Epidermal melanocyte (primary cell): Measurements from ENCODE around the gene PRKN.
"Not testable (repeated sequence)": the region's sequence is repeated elsewhere in the genome, so short reads cannot be mapped to it uniquely, and the experiment has no call there.

Experiments
- DNase-seq: peaks from one replicate; pipeline ENCODE4 v3.0.0; 2011; ENCODE audit warnings: low spot score; ENCODE audit not compliant: insufficient read length

Gene PRKN

GRCh38 chr6:161341638-161342037 lies 1385.9 kb downstream of the PRKN start:
- DNase-seq = no peak

- DNase-seq = no peak
Measured at GRCh38 chr6:161338015-161338414, 1389.6 kb downstream of the PRKN start.

DNA sequence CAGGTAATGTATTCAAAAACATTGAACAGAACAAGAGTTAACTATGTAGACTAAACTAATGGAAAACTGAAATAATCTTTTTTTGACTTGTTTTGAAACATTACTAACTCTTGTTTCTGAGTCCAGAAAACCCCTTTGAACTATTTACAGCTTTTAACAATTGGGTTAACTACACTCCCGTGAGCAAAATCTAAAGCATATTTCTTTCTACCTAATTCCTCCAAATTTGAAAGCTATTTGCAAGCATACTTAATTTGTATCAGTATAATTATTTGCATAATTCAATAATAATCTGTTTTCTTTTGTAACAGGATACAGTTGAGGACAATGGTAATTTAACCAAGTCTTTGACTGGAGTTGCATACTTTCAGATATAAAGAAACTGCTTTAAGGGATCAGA lies 1391.1 kb downstream of the PRKN start:
- no peak for DNase-seq

- DNase-seq = no peak
Measured at GRCh38 chr6:161333410-161333809, 1394.2 kb downstream of the PRKN start.

- not testable (repeated sequence) for DNase-seq
Measured at GRCh38 chr6:161331402-161332081, 1396.0 kb downstream of the PRKN start.

DNA sequence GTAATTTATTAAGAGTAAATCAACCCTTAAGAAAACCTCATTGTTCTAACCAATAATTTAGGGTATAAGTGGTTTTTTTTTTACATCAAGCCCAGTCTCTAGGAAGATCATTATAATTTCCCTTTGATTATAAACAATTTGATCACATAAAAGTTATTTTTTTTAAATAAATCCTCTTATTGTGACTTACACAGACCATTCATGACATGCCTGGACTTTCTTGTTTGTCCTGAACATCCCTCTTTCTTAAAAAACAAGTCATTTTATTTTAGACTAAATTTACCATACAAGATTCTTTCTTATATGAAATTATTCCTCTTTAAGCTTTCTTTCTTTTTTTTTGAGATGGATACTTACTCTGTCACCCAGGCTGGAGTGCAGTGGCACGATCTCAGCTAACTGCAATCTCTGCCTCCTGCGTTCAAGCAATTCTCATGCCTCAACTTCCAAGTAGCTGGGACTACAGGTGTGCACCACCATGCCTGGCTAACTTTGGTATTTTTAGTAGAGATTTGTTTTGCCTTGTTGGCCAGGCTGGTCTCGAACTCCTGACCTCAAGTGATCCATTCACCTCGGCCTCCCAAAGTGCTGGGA lies 1400.1 kb downstream of the PRKN start:
- no peak for DNase-seq

DNA sequence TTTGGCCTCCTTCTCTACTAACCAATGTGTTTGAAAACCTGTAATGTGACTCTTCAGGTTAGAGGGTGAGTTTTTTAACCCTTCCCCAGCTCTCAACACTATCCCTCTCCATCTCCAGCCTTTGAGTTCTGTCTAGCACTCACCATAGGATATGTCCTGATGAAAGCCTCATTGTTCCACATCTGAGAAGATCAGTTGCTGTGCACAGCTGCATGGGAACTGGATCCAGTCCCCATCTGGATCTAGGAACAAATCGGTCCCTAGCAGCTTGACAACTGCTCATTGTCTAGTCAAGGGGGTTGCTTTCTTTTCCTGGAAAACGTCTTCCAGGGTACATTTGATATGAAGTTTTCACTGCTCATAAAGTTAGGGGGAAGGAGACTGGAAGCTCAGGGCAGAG lies 1408.3 kb downstream of the PRKN start:
- DNase-seq = no peak

- peak; percentile 22 for DNase-seq
Measured at GRCh38 chr6:161318456-161318855, 1409.1 kb downstream of the PRKN start.

DNA sequence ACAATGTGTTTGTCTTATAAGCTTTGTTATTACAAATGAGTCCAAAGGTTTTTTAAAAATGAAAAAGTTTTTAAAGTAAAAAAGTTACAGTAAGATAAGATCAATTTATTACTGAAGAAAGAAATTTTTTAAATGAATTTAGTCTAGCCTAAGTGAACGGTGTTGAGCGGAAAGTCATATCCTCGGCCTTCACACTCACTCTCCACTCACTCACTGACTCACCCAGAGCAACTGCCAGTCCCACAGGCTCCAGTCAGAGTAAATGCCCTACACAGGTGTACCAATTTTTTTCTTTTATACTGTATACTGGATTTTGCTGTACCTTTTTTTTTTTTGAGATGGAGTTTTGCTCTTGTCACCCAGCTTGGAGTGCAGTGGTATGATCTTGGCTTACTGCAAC lies 1411.0 kb downstream of the PRKN start:
- DNase-seq = no peak

DNA sequence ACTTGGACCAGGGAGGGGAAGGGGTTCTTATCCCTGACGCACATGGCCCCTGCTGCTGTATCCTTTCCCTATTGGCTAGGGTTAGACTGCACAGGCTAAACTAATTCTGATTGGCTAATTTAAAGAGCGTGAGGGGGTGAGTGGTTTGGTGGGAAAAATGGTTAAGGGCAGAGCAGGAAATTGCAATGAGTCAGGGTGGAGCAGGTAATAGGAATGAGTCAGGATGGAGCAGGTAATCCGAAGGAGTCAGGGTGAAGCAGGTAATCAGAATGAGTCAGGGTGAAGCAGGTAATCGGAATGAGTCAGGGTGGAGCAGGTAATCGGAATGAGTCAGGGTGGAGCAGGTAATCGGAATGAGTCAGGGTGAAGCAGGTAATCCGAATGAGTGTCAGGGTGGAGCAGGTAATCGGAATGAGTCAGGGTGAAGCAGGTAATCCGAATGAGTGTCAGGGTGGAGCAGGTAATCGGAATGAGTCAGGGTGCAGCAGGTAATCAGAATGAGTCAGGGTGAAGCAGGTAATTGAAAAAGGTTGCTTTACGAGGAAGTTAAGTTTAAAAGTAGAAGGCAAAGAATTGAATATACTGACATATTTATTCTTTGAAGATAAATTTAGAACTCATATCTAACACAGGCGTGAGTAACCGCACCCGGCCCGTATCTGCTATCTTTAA lies 1412.2 kb downstream of the PRKN start:
- DNase-seq = not testable (repeated sequence)

- not testable (repeated sequence) for DNase-seq
Measured at GRCh38 chr6:161314541-161315245, 1412.9 kb downstream of the PRKN start.

DNA sequence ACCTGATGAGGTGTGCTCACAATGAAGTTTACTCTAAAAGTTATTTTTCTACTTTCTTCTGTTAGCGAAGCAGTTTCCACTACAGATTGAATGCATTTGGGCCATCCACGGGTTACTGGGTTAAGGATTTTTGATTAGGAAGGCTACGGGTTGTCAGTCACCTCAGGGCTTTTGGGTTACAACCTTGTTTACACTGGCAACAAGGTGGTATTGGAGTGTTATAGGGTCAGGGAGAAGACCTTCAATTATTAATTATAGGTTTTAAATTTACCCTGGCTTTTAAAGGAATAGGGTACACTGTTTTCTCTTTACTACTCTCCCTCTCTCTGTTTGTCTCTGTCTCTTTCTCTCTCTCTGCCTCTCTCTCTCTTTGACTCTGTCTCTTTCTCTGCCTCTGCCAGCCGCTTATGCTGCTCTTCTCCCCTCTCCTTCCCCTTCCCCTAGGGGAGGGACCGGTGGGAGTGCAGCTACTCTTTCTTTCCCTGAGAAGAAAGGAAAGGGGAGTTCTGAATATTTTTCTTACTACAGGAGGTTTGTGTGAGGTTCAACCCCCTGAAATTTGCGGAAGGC lies 1413.5 kb downstream of the PRKN start:
- no peak for DNase-seq

GRCh38 chr6:161313475-161313874 lies 1414.1 kb downstream of the PRKN start:
- DNase-seq = not testable (repeated sequence)

- not testable (repeated sequence) for DNase-seq
Measured at GRCh38 chr6:161309774-161310173, 1417.8 kb downstream of the PRKN start.

GRCh38 chr6:161308075-161308655 lies 1419.4 kb downstream of the PRKN start:
- DNase-seq = no peak

DNA sequence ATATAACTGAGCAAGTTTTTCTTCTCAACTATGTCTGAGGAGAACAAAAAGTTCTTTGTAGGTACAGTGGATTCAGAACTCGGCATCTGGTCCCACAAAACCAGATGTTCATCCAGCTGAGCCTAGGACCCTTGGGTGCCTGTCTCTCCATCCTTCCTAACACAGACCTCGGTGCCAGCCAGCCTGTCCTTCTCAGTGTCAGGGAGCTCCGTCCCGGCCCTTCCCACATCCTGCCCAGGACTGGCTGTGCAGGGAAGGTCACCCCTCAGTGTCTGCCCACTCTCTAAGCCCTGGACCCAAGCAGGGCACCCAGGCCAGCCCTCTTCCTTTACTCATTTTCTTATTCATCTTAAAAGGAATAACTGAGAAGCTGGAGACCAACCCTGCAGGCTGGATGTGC lies 1421.7 kb downstream of the PRKN start:
- no peak for DNase-seq

DNA sequence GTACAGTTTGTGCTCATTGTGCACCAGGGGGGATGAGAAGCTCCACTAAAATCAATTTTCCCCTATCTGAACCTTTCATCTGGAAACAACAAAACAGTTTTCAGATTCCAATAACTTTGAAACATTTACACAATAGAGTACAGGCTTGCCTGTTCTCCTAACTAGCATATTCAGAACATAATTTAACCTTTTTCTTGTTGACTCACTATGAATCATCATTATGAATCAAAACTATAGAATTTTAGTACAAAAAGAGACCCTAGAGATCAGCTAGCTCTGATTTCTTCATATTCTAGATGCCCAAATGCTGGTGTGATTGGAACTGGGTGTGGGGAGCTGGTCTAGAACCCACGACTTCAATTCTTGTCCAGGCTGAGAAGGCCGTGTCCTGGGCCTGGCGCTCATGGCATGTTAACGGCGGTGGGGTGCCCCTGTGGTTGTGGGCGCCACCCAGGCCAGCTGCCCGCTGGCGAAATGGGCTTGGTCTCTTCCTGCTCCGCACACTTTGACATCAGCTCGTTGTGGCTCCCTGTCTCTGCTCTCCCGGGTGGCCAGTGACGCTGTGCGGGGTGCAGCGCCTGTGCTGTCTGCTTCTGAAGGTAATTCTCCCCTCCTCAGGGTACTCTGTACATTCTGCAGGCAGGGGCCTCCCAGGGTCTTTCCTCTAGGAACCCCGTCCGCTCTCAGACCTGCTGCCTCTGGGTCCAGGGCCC lies 1423.8 kb downstream of the PRKN start:
- no peak for DNase-seq

GRCh38 chr6:161302949-161303348 lies 1424.6 kb downstream of the PRKN start:
- no peak for DNase-seq

GRCh38 chr6:161301338-161301737 lies 1426.2 kb downstream of the PRKN start:
- DNase-seq = no peak

DNA sequence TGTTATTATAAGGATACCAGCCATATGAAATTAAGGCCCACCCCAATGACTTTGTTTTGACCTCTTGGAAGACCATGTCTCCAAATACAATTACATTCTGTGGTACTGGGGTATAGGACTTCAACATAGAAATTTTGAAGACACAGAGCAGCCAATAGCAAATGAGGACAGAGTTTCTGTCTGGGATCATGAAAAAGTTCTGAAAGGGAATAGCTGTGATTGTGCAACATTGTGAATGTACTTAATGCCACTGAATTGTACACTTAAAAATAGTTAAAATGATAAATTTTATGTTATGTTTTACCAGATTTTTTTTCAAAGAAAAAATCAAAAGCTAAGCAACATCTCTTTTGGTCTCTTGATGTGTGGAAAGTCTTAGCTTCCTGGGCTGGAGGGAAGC lies 1426.7 kb downstream of the PRKN start:
- no peak for DNase-seq

DNA sequence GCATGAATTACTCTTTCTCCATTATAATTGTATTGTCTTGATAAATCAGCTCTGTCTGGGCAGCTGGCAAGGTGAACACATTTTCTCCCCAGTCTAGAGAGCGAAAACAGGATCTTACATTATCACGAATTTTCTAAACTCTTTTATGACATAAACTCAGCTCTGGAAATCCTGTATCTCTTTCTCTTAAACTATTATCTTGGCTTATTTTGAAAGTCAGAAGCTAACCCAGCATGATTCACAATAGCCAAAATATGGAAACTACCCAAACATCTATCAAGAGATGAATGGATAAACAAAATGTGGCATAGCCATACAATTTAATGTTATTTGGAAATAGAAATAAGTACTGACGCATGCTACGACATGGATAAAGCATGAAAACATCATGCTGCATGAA lies 1427.8 kb downstream of the PRKN start:
- DNase-seq = no peak
